ENCODE results near the gene CCDC171.

GRCh38 chr9:15915711-15916110 is 362.9 kb downstream of the CCDC171 start:
- TF ChIP-seq, protein P1, sequence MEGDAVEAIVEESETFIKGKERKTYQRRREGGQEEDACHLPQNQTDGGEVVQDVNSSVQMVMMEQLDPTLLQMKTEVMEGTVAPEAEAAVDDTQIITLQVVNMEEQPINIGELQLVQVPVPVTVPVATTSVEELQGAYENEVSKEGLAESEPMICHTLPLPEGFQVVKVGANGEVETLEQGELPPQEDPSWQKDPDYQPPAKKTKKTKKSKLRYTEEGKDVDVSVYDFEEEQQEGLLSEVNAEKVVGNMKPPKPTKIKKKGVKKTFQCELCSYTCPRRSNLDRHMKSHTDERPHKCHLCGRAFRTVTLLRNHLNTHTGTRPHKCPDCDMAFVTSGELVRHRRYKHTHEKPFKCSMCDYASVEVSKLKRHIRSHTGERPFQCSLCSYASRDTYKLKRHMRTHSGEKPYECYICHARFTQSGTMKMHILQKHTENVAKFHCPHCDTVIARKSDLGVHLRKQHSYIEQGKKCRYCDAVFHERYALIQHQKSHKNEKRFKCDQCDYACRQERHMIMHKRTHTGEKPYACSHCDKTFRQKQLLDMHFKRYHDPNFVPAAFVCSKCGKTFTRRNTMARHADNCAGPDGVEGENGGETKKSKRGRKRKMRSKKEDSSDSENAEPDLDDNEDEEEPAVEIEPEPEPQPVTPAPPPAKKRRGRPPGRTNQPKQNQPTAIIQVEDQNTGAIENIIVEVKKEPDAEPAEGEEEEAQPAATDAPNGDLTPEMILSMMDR (IDR thresholded peaks at IDR 0.05): no peak
- no peak for TF ChIP-seq EP300 (IDR thresholded peaks at IDR 0.05)
- TF ChIP-seq POLR2A (IDR thresholded peaks at IDR 0.05; ENCODE audit: low read depth): no peak

All from esophagus muscularis mucosa (tissue), 4 donors.